HEK293 (cell line): ENCODE data around the gene SCFD1.

Experiments used
- GLIS2 ChIP-seq: fragments of 450-650 bp; formaldehyde crosslinking; IDR thresholded peaks from 2 replicates; pipeline ENCODE4 v1.5.1; 2016; ENCODE audit warnings: missing biosample characterization, missing genetic modification characterization
- HOXC10 ChIP-seq: sonication (generic); formaldehyde crosslinking; IDR thresholded peaks from 2 replicates; pipeline ENCODE4 v1.8.1; 2023; ENCODE audit warnings: mild to moderate bottlenecking, missing genetic modification reagents
- HOXD13 ChIP-seq: sonication (generic); formaldehyde crosslinking; IDR thresholded peaks from 2 replicates; pipeline ENCODE4 v1.8.0; 2022; ENCODE audit warnings: missing genetic modification reagents, borderline replicate concordance
- KLF1 ChIP-seq: fragments of 450-650 bp; formaldehyde crosslinking; IDR thresholded peaks from 2 replicates; pipeline ENCODE4 v1.5.1; 2016; ENCODE audit warnings: missing biosample characterization, missing genetic modification characterization
- KLF10 ChIP-seq: fragments of 450-650 bp; IDR thresholded peaks from 2 replicates; pipeline ENCODE4 v1.5.1; 2018; ENCODE audit warnings: missing biosample characterization, mild to moderate bottlenecking, missing genetic modification characterization
- KLF16 ChIP-seq: fragments of 450-650 bp; formaldehyde crosslinking; IDR thresholded peaks from 2 replicates; pipeline ENCODE4 v1.5.1; 2017; ENCODE audit warnings: missing biosample characterization, missing genetic modification characterization
- KLF7 ChIP-seq: fragments of 450-650 bp; formaldehyde crosslinking; IDR thresholded peaks from 2 replicates; pipeline ENCODE4 v1.5.1; 2016; ENCODE audit warnings: missing biosample characterization, missing genetic modification characterization, borderline replicate concordance
- KLF8 ChIP-seq: fragments of 450-650 bp; formaldehyde crosslinking; IDR thresholded peaks from 2 replicates; pipeline ENCODE4 v1.5.1; 2016; ENCODE audit warnings: missing biosample characterization, missing genetic modification characterization
- KLF9 ChIP-seq: fragments of 450-650 bp; formaldehyde crosslinking; IDR thresholded peaks from 2 replicates; pipeline ENCODE4 v1.5.1; 2016; ENCODE audit warnings: missing biosample characterization, missing genetic modification characterization, low read depth
- MZF1 ChIP-seq: fragments of 450-650 bp; formaldehyde crosslinking; IDR thresholded peaks from 2 replicates; pipeline ENCODE4 v1.5.1; 2017; ENCODE audit warnings: missing biosample characterization, missing genetic modification characterization, borderline replicate concordance
- OSR2 ChIP-seq: fragments of 450-650 bp; formaldehyde crosslinking; IDR thresholded peaks from 2 replicates; pipeline ENCODE4 v1.5.1; 2016; ENCODE audit warnings: missing biosample characterization, missing genetic modification characterization
- OVOL3 ChIP-seq: fragments of 450-650 bp; formaldehyde crosslinking; IDR thresholded peaks from 2 replicates; pipeline ENCODE4 v1.5.1; 2016; ENCODE audit warnings: missing biosample characterization, missing genetic modification characterization
- SCRT2 ChIP-seq: fragments of 450-650 bp; formaldehyde crosslinking; IDR thresholded peaks from 2 replicates; pipeline ENCODE4 v1.5.1; 2016; ENCODE audit warnings: missing biosample characterization, missing genetic modification characterization
- SP3 ChIP-seq: fragments of 450-650 bp; formaldehyde crosslinking; IDR thresholded peaks from 2 replicates; pipeline ENCODE4 v1.5.1; 2016; ENCODE audit warnings: missing biosample characterization, missing genetic modification characterization
- TRIM28 ChIP-seq: IDR thresholded peaks from 2 replicates; pipeline ENCODE4 v1.6.1; 2011; ENCODE audit warnings: low read length, control low read depth, borderline replicate concordance
- ZEB2 ChIP-seq: fragments of 450-650 bp; formaldehyde crosslinking; IDR thresholded peaks from 2 replicates; pipeline ENCODE4 v1.5.1; 2016; ENCODE audit warnings: missing biosample characterization, missing genetic modification characterization
- ZFHX2 ChIP-seq: fragments of 450-650 bp; formaldehyde crosslinking; conservative IDR thresholded peaks from 2 replicates; pipeline ENCODE4 v1.5.1; 2016; ENCODE audit warnings: missing biosample characterization, missing genetic modification characterization
- ZNF121 ChIP-seq: fragments of 450-650 bp; formaldehyde crosslinking; IDR thresholded peaks from 2 replicates; pipeline ENCODE4 v1.5.1; 2016; ENCODE audit warnings: missing biosample characterization, missing genetic modification characterization
- ZNF184 ChIP-seq: fragments of 450-650 bp; IDR thresholded peaks from 2 replicates; pipeline ENCODE4 v1.5.1; 2018; ENCODE audit warnings: missing biosample characterization, mild to moderate bottlenecking, missing genetic modification characterization
- ZNF19 ChIP-seq: fragments of 450-650 bp; formaldehyde crosslinking; IDR thresholded peaks from 2 replicates; pipeline ENCODE4; 2016; ENCODE audit warnings: missing biosample characterization, missing genetic modification characterization, low read depth
- ZNF202 ChIP-seq: fragments of 450-650 bp; formaldehyde crosslinking; IDR thresholded peaks from 2 replicates; pipeline ENCODE4 v1.5.1; 2016; ENCODE audit warnings: missing biosample characterization, missing genetic modification characterization, borderline replicate concordance
- ZNF214 ChIP-seq: fragments of 450-650 bp; formaldehyde crosslinking; IDR thresholded peaks from 2 replicates; pipeline ENCODE4 v1.5.1; 2017; ENCODE audit warnings: missing biosample characterization, mild to moderate bottlenecking, missing genetic modification characterization, borderline replicate concordance
- ZNF324 ChIP-seq: fragments of 450-650 bp; formaldehyde crosslinking; IDR thresholded peaks from 2 replicates; pipeline ENCODE4 v1.5.1; 2016; ENCODE audit warnings: missing biosample characterization, missing genetic modification characterization
- ZNF391 ChIP-seq: fragments of 450-650 bp; formaldehyde crosslinking; IDR thresholded peaks from 2 replicates; pipeline ENCODE4 v1.5.1; 2016; ENCODE audit warnings: low read depth, missing biosample characterization, missing genetic modification characterization, borderline replicate concordance
- ZNF521 ChIP-seq: fragments of 450-650 bp; formaldehyde crosslinking; IDR thresholded peaks from 2 replicates; pipeline ENCODE4 v1.5.1; 2017; ENCODE audit warnings: missing biosample characterization, mild to moderate bottlenecking, missing genetic modification characterization
- ZNF530 ChIP-seq: fragments of 450-650 bp; formaldehyde crosslinking; IDR thresholded peaks from 2 replicates; pipeline ENCODE4 v1.5.1; 2016; ENCODE audit warnings: low read depth, missing biosample characterization, missing genetic modification characterization
- ZNF561 ChIP-seq: fragments of 450-650 bp; IDR thresholded peaks from 2 replicates; pipeline ENCODE4 v1.5.1; 2018; ENCODE audit warnings: missing biosample characterization, missing genetic modification characterization, borderline replicate concordance
- ZNF692 ChIP-seq: fragments of 450-650 bp; formaldehyde crosslinking; IDR thresholded peaks from 2 replicates; pipeline ENCODE4 v1.5.1; 2016; ENCODE audit warnings: missing biosample characterization, missing genetic modification characterization
- ZNF830 ChIP-seq: fragments of 450-650 bp; IDR thresholded peaks from 2 replicates; pipeline ENCODE4 v1.5.0; 2018; ENCODE audit warnings: missing biosample characterization, missing genetic modification characterization, low read depth, mild to moderate bottlenecking, moderate library complexity
- ZSCAN5A ChIP-seq: fragments of 450-650 bp; formaldehyde crosslinking; IDR thresholded peaks from 2 replicates; pipeline ENCODE4 v1.5.1; 2016; ENCODE audit warnings: missing biosample characterization, missing genetic modification characterization
- TF ChIP-seq, protein P1 (sequence below): fragments of 450-650 bp; formaldehyde crosslinking; IDR thresholded peaks from 2 replicates; pipeline ENCODE4 v1.5.1; 2017; ENCODE audit warnings: missing biosample characterization, missing genetic modification characterization
- TF ChIP-seq, protein P2 (sequence below): fragments of 450-650 bp; formaldehyde crosslinking; IDR thresholded peaks from 2 replicates; pipeline ENCODE4 v1.5.1; 2017; ENCODE audit warnings: missing biosample characterization, mild to moderate bottlenecking, missing genetic modification characterization, moderate library complexity

Gene SCFD1

DNA sequence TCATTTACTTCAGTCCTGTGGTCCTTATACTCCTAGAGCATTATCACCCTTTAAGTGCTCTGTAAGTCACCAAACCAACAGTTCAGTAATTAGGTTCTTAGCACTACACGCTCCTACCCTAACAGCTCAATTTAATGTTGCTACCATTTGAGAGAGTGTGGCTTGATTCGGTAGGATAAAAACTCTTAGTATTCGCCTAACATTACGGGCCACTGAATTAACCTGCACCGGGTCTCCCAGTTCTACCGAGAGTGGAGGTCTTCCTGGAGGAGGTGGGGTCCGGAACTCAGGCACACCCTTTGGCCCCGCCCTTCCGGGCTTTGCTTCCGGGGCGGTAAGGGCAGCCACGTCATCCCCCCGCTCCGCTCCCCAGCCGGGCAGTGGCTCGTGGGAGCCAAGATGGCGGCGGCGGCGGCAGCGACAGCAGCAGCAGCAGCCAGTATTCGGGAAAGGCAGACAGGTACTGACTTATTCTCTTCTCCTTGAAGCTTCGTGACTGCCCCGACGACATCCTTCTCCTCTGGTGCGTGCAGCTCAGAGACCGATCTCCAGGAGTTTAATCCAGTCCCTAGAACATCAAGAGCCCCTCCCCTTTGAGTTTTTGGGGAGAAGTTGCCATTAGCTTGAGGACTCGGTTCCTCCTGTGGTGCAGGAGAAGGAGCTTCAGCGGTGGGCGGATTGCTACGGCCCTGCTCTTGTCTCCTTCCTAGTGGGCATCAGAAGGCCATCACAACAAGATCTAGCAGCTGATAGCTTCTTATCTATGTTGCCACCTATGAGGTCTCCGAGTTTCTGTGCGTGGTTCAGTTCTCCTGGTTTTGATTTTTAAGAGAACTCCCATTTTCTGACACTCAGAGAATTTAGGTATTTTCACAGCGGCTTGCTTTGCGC is at the start of gene SCFD1 (continued):
- TF ChIP-seq ZNF530 (tag by site-specific recombination) (no peak), ZSCAN5A (tag by site-specific recombination) (no peak), TRIM28 (no peak), ZNF184 (tag by site-specific recombination) (0 out of 2 replicates have a peak, but pooled peaks have one; percentile 35), KLF10 (tag by site-specific recombination) (peak; percentile 81), SP3 (tag by site-specific recombination) (peak; percentile 95), KLF8 (tag by site-specific recombination) (peak; percentile 98), ZNF830 (no peak), OVOL3 (tag by site-specific recombination) (no peak; the same call in 1 of the 2 replicates), ZNF19 (tag by site-specific recombination) (no peak), ZNF561 (tag by site-specific recombination) (0 out of 2 replicates have a peak, but pooled peaks have one; percentile 60), SCRT2 (tag by site-specific recombination) (no peak), ZNF324 (tag by site-specific recombination) (peak; percentile 81; the same call in 1 of the 2 replicates), ZNF214 (tag by site-specific recombination) (no peak), ZNF521 (no peak), ZNF391 (tag by site-specific recombination) (no peak), ZNF692 (tag by site-specific recombination) (peak; percentile 74), GLIS2 (tag by site-specific recombination) (no peak; the same call in 1 of the 2 replicates), OSR2 (tag by site-specific recombination) (0 out of 2 replicates have a peak, but pooled peaks have one; percentile 32), KLF9 (peak; percentile 85), ZNF202 (tag by site-specific recombination) (no peak), HOXD13 (no peak), ZEB2 (tag by site-specific recombination) (peak; percentile 85), KLF16 (tag by site-specific recombination) (peak; percentile 83), KLF1 (tag by site-specific recombination) (peak; percentile 97), KLF7 (tag by site-specific recombination) (peak; percentile 91), HOXC10 (CRISPR knock-in tag) (no peak), ZNF121 (tag by site-specific recombination) (no peak), MZF1 (peak; percentile 78), ZFHX2 (peak; percentile 32; the same call in 1 of the 2 replicates)
- TF ChIP-seq, protein P1, sequence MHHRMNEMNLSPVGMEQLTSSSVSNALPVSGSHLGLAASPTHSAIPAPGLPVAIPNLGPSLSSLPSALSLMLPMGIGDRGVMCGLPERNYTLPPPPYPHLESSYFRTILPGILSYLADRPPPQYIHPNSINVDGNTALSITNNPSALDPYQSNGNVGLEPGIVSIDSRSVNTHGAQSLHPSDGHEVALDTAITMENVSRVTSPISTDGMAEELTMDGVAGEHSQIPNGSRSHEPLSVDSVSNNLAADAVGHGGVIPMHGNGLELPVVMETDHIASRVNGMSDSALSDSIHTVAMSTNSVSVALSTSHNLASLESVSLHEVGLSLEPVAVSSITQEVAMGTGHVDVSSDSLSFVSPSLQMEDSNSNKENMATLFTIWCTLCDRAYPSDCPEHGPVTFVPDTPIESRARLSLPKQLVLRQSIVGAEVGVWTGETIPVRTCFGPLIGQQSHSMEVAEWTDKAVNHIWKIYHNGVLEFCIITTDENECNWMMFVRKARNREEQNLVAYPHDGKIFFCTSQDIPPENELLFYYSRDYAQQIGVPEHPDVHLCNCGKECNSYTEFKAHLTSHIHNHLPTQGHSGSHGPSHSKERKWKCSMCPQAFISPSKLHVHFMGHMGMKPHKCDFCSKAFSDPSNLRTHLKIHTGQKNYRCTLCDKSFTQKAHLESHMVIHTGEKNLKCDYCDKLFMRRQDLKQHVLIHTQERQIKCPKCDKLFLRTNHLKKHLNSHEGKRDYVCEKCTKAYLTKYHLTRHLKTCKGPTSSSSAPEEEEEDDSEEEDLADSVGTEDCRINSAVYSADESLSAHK = no peak
- TF ChIP-seq, protein P2, sequence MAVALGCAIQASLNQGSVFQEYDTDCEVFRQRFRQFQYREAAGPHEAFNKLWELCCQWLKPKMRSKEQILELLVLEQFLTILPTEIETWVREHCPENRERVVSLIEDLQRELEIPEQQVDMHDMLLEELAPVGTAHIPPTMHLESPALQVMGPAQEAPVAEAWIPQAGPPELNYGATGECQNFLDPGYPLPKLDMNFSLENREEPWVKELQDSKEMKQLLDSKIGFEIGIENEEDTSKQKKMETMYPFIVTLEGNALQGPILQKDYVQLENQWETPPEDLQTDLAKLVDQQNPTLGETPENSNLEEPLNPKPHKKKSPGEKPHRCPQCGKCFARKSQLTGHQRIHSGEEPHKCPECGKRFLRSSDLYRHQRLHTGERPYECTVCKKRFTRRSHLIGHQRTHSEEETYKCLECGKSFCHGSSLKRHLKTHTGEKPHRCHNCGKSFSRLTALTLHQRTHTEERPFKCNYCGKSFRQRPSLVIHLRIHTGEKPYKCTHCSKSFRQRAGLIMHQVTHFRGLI (tag by site-specific recombination) = no peak
